Liver (tissue), 9 donors: Measurements from ENCODE around the gene ALKBH5. TPM values are rescaled to one million over a fixed set of nuclear protein-coding genes. Genes with fewer than 3 reads are reported as not detected.

Experiments
- DNase-seq: peaks from one replicate; pipeline ENCODE4 v3.0.0-alpha.2; 2017; ENCODE audit warnings: low spot score
- H3K27ac ChIP-seq, 2 donors: one replicate each; pipeline ENCODE4 v1.7.0; 2013; ENCODE audit warnings: inconsistent platforms in 2 of 2, low read length in 2 of 2, control low read depth in 1 of 2, low read depth in 1 of 2, mild to moderate bottlenecking in 1 of 2
- H3K27me3 ChIP-seq, 4 donors: one replicate each; pipeline versions ENCODE4 v1.6.1 to v1.7.0; 2013; ENCODE audit warnings: low read length in 3 of 4, inconsistent platforms in 1 of 4, mild to moderate bottlenecking in 1 of 4, moderate library complexity in 1 of 4; ENCODE audit not compliant: control insufficient read depth in 4 of 4, insufficient read depth in 4 of 4
- H3K36me3 ChIP-seq, 4 donors: one replicate each; pipeline versions ENCODE4 v1.6.1 to v1.7.0; 2013; ENCODE audit warnings: low read length in 3 of 4, mild to moderate bottlenecking in 3 of 4, low read depth in 1 of 4, moderate library complexity in 1 of 4; ENCODE audit not compliant: control insufficient read depth in 4 of 4, insufficient read depth in 3 of 4
- H3K4me1 ChIP-seq, 4 donors: one replicate each; pipeline versions ENCODE4 v1.6.1 to v1.7.0; 2013; ENCODE audit warnings: low read length in 3 of 4, mild to moderate bottlenecking in 3 of 4, moderate library complexity in 1 of 4; ENCODE audit not compliant: control insufficient read depth in 4 of 4, insufficient read depth in 4 of 4
- H3K4me3 ChIP-seq, 3 donors: one replicate each; pipeline versions ENCODE4 v1.6.1 to v1.7.0; 2013; ENCODE audit warnings: low read length in 3 of 3, control low read depth in 1 of 3, low read depth in 1 of 3, mild to moderate bottlenecking in 1 of 3
- H3K9ac ChIP-seq, 2 donors: one replicate each; pipeline ENCODE4 v1.7.0; 2013; ENCODE audit warnings: low read length in 2 of 2, mild to moderate bottlenecking in 2 of 2, moderate library complexity in 2 of 2, control low read depth in 1 of 2, low read depth in 1 of 2
- H3K9me3 ChIP-seq, 4 donors: one replicate each; pipeline versions ENCODE4 v1.6.1 to v1.7.0; 2013; ENCODE audit warnings: low read length in 3 of 4; ENCODE audit not compliant: control insufficient read depth in 4 of 4
- ATF3 ChIP-seq: IDR thresholded peaks from 2 replicates; pipeline ENCODE4 v1.6.1; 2016; ENCODE audit warnings: antibody characterized with exemption
- CTCF ChIP-seq: fragments of 150-350 bp; IDR thresholded peaks from 2 replicates; pipeline ENCODE4 v1.5.1; 2017; ENCODE audit warnings: improper control_type of control experiment, low read depth, low read length; ENCODE audit not compliant: missing input control
- FOXA1 ChIP-seq: IDR thresholded peaks from 2 replicates; pipeline ENCODE4 v1.6.1; 2016; ENCODE audit warnings: antibody characterized with exemption
- FOXA2 ChIP-seq: IDR thresholded peaks from 2 replicates; pipeline ENCODE4 v1.6.1; 2016; ENCODE audit warnings: antibody characterized with exemption
- HNF4A ChIP-seq, 2 donors: conservative IDR thresholded peaks; 2 replicates each; pipeline ENCODE4 v1.6.1; 2016; ENCODE audit warnings: antibody characterized with exemption in 2 of 2, mild to moderate bottlenecking in 2 of 2
- HNF4G ChIP-seq: IDR thresholded peaks from 2 replicates; pipeline ENCODE4 v1.6.1; 2016; ENCODE audit warnings: antibody characterized with exemption
- JUND ChIP-seq, 2 donors: IDR thresholded peaks; 2 replicates each; pipeline ENCODE4 v1.6.1; 2016; ENCODE audit warnings: antibody characterized with exemption in 2 of 2
- MAX ChIP-seq: IDR thresholded peaks from 2 replicates; pipeline ENCODE4 v1.6.1; 2016; ENCODE audit warnings: antibody characterized with exemption
- NR2F2 ChIP-seq: IDR thresholded peaks from 2 replicates; pipeline ENCODE4 v1.6.1; 2016; ENCODE audit warnings: antibody characterized with exemption
- RAD21 ChIP-seq, 2 donors: IDR thresholded peaks; 2 replicates each; pipeline ENCODE4 v1.6.1; 2016; ENCODE audit warnings: antibody characterized with exemption in 2 of 2, mild to moderate bottlenecking in 2 of 2
- RXRA ChIP-seq, 2 donors: IDR thresholded peaks; 2 replicates each; pipeline ENCODE4 v1.6.1; 2017 to 2018; ENCODE audit warnings: antibody characterized with exemption in 2 of 2, mild to moderate bottlenecking in 1 of 2
- TAF1 ChIP-seq: conservative IDR thresholded peaks from 2 replicates; pipeline ENCODE4 v1.6.1; 2016; ENCODE audit warnings: antibody characterized with exemption, mild to moderate bottlenecking
- YY1 ChIP-seq: IDR thresholded peaks from 2 replicates; pipeline ENCODE4 v1.6.1; 2016; ENCODE audit warnings: antibody characterized with exemption, mild to moderate bottlenecking
- WGBS: extraction: QIAGEN DNeasy Blood & Tissue Kit; methylation state at CpG from one replicate; pipeline ENCODE4 v1.1.7; 2013; 5-methylcytosine and 5-hydroxymethylcytosine counted together
- polyA plus RNA-seq, 2 donors: library from polyadenylated mRNA; stranded (reverse) in 1 of 2; unstranded in 1 of 2; fragments of 200-250 nt in 1 of 2; fragments of >200 nt in 1 of 2; fragmentation: Nextera tagmentation in 1 of 2; extraction: Ambion mirVana in 1 of 2; gene quantifications; one replicate each; pipeline versions ENCODE4 v1.2.1 to v1.2.3, GENCODE V29; 2013 to 2015
- total RNA-seq, 2 donors: library from RNA; depleted of rRNA; stranded (reverse); fragments of >200 nt; gene quantifications; one replicate each; pipeline ENCODE4 v1.2.3, GENCODE V29; 2014
- donor health status: healthy.
- donor health status: healthy.
- donor health status: healthy.
- donor health status: healthy.
- donor health status: healthy.

ALKBH5 gene
- total and polyA plus RNA-seq, 4 donors = 30.5 to 67.8 (median 46.3) TPM

GRCh38 chr17:18224387-18225120, 40.9 kb downstream of the ALKBH5 start:
- no peak for TF ChIP-seq FOXA2
- TF ChIP-seq NR2F2 = peak; percentile 17
- H3K36me3 ChIP-seq = no peaks in the 10 kb centered on the region
- H3K9ac ChIP-seq = no peak overlapping the region
- WGBS = 58% methylated on average over 23 of the region's 23 CpGs
- H3K27ac ChIP-seq = no peak overlapping the region
- H3K9me3 ChIP-seq = no peaks in the 10 kb centered on the region
- H3K4me1 ChIP-seq = peaks cover 0 to 15% (median 6%) of the 10 kb centered on the region in 4 donors
- H3K27me3 ChIP-seq = no peaks in the 10 kb centered on the region
- H3K4me3 ChIP-seq = no peak overlapping the region
- DNase-seq = peak; percentile 54

- Histone ChIP-seq H3K4me3 (peak within 1 kb of the TSS; percentile 18 to 85 (median 43)), H3K4me1 (peaks cover 0 to 15% (median 6%) of the 10 kb centered on the region in 4 donors), H3K9me3 (no peaks in the 10 kb centered on the region), H3K27me3 (no peaks in the 10 kb centered on the region), H3K36me3 (no peaks in the 10 kb centered on the region), H3K9ac (no peak within 1 kb of the TSS), H3K27ac (no peak within 1 kb of the TSS)
- WGBS = 1% methylated on average over 60 of the region's 60 CpGs
- DNase-seq = peak; percentile 95
- no peak for TF ChIP-seq RAD21 (IDR thresholded peaks at IDR 0.05)
- no peak for TF ChIP-seq FOXA2
- TF ChIP-seq FOXA1 = no peak
These were observed 41.6 kb downstream of the ALKBH5 start, which contains the start of gene LLGL1 for GRCh38 chr17:18225121-18225641. TSS of gene LLGL1 (plus strand) at chr17:18225635. CDS start at chr17:18225683, 48 bp downstream.

- Histone ChIP-seq H3K9ac (no peak overlapping the region), H3K4me1 (peaks cover 0 to 15% (median 6%) of the 10 kb centered on the region in 4 donors), H3K9me3 (no peaks in the 10 kb centered on the region), H3K36me3 (no peaks in the 10 kb centered on the region), H3K4me3 (peak overlapping the region; percentile 18 to 85 (median 43)), H3K27ac (no peak overlapping the region), H3K27me3 (no peaks in the 10 kb centered on the region)
- 4% methylated on average over 57 of the region's 57 CpGs for WGBS
- TF ChIP-seq RXRA (IDR thresholded peaks at IDR 0.05) = no peak
- TF ChIP-seq JUND (IDR thresholded peaks at IDR 0.05) = no peak
- no peak for TF ChIP-seq HNF4A (conservative IDR thresholded peaks at IDR 0.05)
- no peak for TF ChIP-seq CTCF
- TF ChIP-seq MAX = no peak
- TF ChIP-seq TAF1 = no peak
- no peak for TF ChIP-seq ATF3
- TF ChIP-seq YY1 = no peak
- no peak for TF ChIP-seq HNF4G
- peak; percentile 46 for DNase-seq
These were observed 42.1 kb downstream of the ALKBH5 start for GRCh38 chr17:18225642-18226283.
